ENCODE measurements around the gene CBR3.
A peak's percentile ranks its signal among the peaks of the same experiment; 100 is the strongest.
"Not testable (repeated sequence)": the region's sequence is repeated elsewhere in the genome, so short reads cannot be mapped to it uniquely, and the experiment has no call there.

Gene CBR3

GRCh38 chr21:36134803-36135390 is at the start of gene CBR3:
TSS of gene CBR3 (plus strand) at chr21:36135079. CDS start at chr21:36135193, 114 bp downstream.
- no peaks in the 10 kb centered on the region for H3K36me3 ChIP-seq (ENCODE audit: control insufficient read depth, insufficient read depth, low read length)
- peaks cover 9% of the 10 kb centered on the region for H3K4me1 ChIP-seq (ENCODE audit: control insufficient read depth, insufficient read depth, low read length)
- no peak within 1 kb of the TSS for H3K9ac ChIP-seq (ENCODE audit: low read depth, low read length)
- no peaks in the 10 kb centered on the region for H3K9me3 ChIP-seq (ENCODE audit: control insufficient read depth, insufficient read depth, low read length)
- peak within 1 kb of the TSS; percentile 63 for H3K4me3 ChIP-seq (ENCODE audit: low read depth, low read length)
- peaks cover 28% of the 10 kb centered on the region for H3K27me3 ChIP-seq (ENCODE audit: control insufficient read depth, insufficient read depth, low read length)

DNA sequence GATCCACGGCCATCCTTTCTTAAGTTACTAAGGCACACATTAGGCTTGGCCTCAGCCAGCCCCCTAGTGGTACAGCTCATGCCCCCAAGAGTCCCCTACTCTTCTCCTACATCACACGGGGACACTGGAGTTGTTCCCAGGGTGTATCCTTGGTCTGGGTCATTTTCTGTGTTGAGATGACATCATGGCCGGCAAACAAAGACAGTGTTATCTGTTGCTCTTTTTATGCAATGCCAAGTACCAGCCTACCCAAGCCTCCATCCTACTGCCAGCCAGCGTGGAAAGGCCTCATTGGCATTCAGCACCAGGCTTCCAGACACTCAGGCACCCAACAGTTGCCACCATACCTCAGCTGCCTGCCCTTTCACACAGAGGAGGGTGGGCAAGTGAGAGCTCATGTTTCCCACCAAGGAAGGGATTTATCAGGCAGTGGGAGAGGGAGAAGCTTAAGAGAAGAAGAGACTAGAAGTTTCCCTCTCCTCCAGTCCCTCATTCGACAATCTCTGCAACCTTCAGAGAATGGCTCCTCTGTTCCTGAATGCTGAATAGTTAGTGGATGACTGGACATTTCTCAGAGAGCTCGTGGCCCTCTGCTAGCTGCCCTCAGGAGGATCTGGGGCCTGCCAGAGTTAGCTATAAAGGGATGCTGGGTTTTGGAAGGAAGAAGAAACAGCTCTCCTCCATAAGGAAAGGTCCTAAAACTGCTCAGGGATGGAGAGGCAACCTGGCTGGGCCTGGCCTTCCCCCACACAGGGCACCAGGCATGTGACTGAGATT is 47.3 kb upstream of the CBR3 start:
- no peak overlapping the region for H3K4me3 ChIP-seq (ENCODE audit: low read depth, low read length)
- peaks cover under 1% of the 10 kb centered on the region for H3K9me3 ChIP-seq (ENCODE audit: control insufficient read depth, insufficient read depth, low read length)
- H3K27me3 ChIP-seq (ENCODE audit: control insufficient read depth, insufficient read depth, low read length) = no peaks in the 10 kb centered on the region
- H3K4me1 ChIP-seq (ENCODE audit: control insufficient read depth, insufficient read depth, low read length) = peaks cover 5% of the 10 kb centered on the region
- no peak overlapping the region for H3K9ac ChIP-seq (ENCODE audit: low read depth, low read length)
- H3K36me3 ChIP-seq (ENCODE audit: control insufficient read depth, insufficient read depth, low read length) = no peaks in the 10 kb centered on the region

DNA sequence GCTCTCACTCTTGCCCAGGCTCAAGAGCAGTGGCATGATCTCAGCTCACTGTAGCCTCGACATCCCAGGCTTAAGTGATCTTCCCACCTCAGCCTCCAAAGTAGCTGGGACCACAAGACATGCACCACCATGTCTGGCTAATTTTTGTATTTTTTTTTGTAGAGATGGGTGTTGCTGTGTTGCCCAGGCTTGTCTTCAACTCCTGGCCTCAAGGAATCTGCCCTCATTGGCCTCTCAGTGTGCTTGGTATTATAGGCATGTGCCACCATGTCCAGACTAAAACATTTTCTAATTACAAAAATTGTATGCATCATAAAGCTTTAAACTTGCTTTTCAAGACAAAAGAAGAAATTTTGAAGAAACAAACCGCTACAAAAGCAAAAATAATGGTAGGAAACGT is 44.9 kb upstream of the CBR3 start:
- no peaks in the 10 kb centered on the region for H3K36me3 ChIP-seq (ENCODE audit: control insufficient read depth, insufficient read depth, low read length)
- H3K4me3 ChIP-seq (ENCODE audit: low read depth, low read length) = no peak overlapping the region
- H3K4me1 ChIP-seq (ENCODE audit: control insufficient read depth, insufficient read depth, low read length) = peaks cover 5% of the 10 kb centered on the region
- H3K9ac ChIP-seq (ENCODE audit: low read depth, low read length) = no peak overlapping the region
- no peaks in the 10 kb centered on the region for H3K27me3 ChIP-seq (ENCODE audit: control insufficient read depth, insufficient read depth, low read length)
- peaks cover 15% of the 10 kb centered on the region for H3K9me3 ChIP-seq (ENCODE audit: control insufficient read depth, insufficient read depth, low read length)

GRCh38 chr21:36092681-36093080 is 42.2 kb upstream of the CBR3 start:
- no peaks in the 10 kb centered on the region for H3K36me3 ChIP-seq (ENCODE audit: control insufficient read depth, insufficient read depth, low read length)
- H3K4me1 ChIP-seq (ENCODE audit: control insufficient read depth, insufficient read depth, low read length) = peaks cover 19% of the 10 kb centered on the region
- H3K4me3 ChIP-seq (ENCODE audit: low read depth, low read length) = no peak overlapping the region
- no peaks in the 10 kb centered on the region for H3K27me3 ChIP-seq (ENCODE audit: control insufficient read depth, insufficient read depth, low read length)
- H3K9me3 ChIP-seq (ENCODE audit: control insufficient read depth, insufficient read depth, low read length) = peaks cover 15% of the 10 kb centered on the region
- H3K9ac ChIP-seq (ENCODE audit: low read depth, low read length) = no peak overlapping the region

- H3K4me3 ChIP-seq (ENCODE audit: low read depth, low read length) = no peak overlapping the region
- peaks cover 26% of the 10 kb centered on the region for H3K4me1 ChIP-seq (ENCODE audit: control insufficient read depth, insufficient read depth, low read length)
- H3K36me3 ChIP-seq (ENCODE audit: control insufficient read depth, insufficient read depth, low read length) = no peaks in the 10 kb centered on the region
- no peak overlapping the region for H3K9ac ChIP-seq (ENCODE audit: low read depth, low read length)
- H3K9me3 ChIP-seq (ENCODE audit: control insufficient read depth, insufficient read depth, low read length) = peaks cover 15% of the 10 kb centered on the region
- no peaks in the 10 kb centered on the region for H3K27me3 ChIP-seq (ENCODE audit: control insufficient read depth, insufficient read depth, low read length)
These were observed 41.4 kb upstream of the CBR3 start for GRCh38 chr21:36093512-36093911.

- Histone ChIP-seq H3K9ac (ENCODE audit: low read depth, low read length) (no peak overlapping the region), H3K4me1 (ENCODE audit: control insufficient read depth, insufficient read depth, low read length) (peaks cover 45% of the 10 kb centered on the region), H3K9me3 (ENCODE audit: control insufficient read depth, insufficient read depth, low read length) (peaks cover 15% of the 10 kb centered on the region), H3K27me3 (ENCODE audit: control insufficient read depth, insufficient read depth, low read length) (no peaks in the 10 kb centered on the region), H3K4me3 (ENCODE audit: low read depth, low read length) (no peak overlapping the region), H3K36me3 (ENCODE audit: control insufficient read depth, insufficient read depth, low read length) (no peaks in the 10 kb centered on the region)
These were observed 38.2 kb upstream of the CBR3 start for GRCh38 chr21:36096398-36097290.

DNA sequence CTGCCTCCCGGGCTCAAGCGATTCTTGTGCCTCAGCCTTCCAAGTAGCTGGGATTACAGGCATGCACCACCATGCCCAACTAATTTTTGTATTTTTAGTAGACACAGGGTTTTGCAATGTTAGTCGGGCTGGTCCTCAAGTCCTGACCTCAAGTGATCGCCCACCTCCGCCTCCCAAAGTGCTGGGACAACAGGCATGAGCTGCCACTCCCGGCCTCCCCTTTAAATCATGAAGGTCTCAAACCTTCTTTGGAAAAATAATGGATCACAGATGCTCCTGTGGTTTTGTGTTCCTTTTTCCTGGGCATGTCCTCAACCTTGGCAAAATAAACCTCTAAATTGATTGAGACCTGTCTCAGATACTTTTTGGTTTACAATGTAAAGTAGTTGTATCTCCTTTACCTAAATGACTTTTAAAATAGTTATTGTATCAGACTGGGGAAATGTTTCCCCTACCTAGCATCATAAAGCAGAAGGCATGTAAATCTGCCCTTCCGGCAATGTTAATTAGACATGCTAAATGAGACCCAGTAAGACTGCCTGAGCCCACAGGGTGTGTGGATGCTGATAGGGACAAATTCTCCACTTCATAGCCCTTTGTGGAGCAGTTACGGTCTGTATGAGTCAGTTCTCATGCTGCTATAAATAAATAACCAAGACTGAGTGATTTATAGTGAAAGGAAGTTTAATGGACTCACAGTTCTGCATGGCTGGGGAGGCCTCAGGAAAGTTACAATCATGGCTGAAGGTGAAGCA is 37.3 kb upstream of the CBR3 start:
- no peaks in the 10 kb centered on the region for H3K27me3 ChIP-seq (ENCODE audit: control insufficient read depth, insufficient read depth, low read length)
- H3K9me3 ChIP-seq (ENCODE audit: control insufficient read depth, insufficient read depth, low read length) = peaks cover 15% of the 10 kb centered on the region
- peak overlapping the region; percentile 3 for H3K4me3 ChIP-seq (ENCODE audit: low read depth, low read length)
- H3K36me3 ChIP-seq (ENCODE audit: control insufficient read depth, insufficient read depth, low read length) = no peaks in the 10 kb centered on the region
- H3K4me1 ChIP-seq (ENCODE audit: control insufficient read depth, insufficient read depth, low read length) = peaks cover 41% of the 10 kb centered on the region
- peak overlapping the region; percentile 4 for H3K9ac ChIP-seq (ENCODE audit: low read depth, low read length)

GRCh38 chr21:36098182-36098532 is 36.7 kb upstream of the CBR3 start:
- H3K36me3 ChIP-seq (ENCODE audit: control insufficient read depth, insufficient read depth, low read length) = no peaks in the 10 kb centered on the region
- peak overlapping the region; percentile 4 for H3K9ac ChIP-seq (ENCODE audit: low read depth, low read length)
- H3K4me1 ChIP-seq (ENCODE audit: control insufficient read depth, insufficient read depth, low read length) = peaks cover 41% of the 10 kb centered on the region
- H3K9me3 ChIP-seq (ENCODE audit: control insufficient read depth, insufficient read depth, low read length) = peaks cover 9% of the 10 kb centered on the region
- H3K27me3 ChIP-seq (ENCODE audit: control insufficient read depth, insufficient read depth, low read length) = no peaks in the 10 kb centered on the region
- H3K4me3 ChIP-seq (ENCODE audit: low read depth, low read length) = peak overlapping the region; percentile 3

- Histone ChIP-seq H3K9me3 (ENCODE audit: control insufficient read depth, insufficient read depth, low read length) (peaks cover 3% of the 10 kb centered on the region), H3K9ac (ENCODE audit: low read depth, low read length) (peak overlapping the region; percentile 30), H3K36me3 (ENCODE audit: control insufficient read depth, insufficient read depth, low read length) (no peaks in the 10 kb centered on the region), H3K27me3 (ENCODE audit: control insufficient read depth, insufficient read depth, low read length) (no peaks in the 10 kb centered on the region), H3K4me1 (ENCODE audit: control insufficient read depth, insufficient read depth, low read length) (peaks cover 41% of the 10 kb centered on the region), H3K4me3 (ENCODE audit: low read depth, low read length) (no peak overlapping the region)
These were observed 35.9 kb upstream of the CBR3 start for GRCh38 chr21:36099000-36099399.

DNA sequence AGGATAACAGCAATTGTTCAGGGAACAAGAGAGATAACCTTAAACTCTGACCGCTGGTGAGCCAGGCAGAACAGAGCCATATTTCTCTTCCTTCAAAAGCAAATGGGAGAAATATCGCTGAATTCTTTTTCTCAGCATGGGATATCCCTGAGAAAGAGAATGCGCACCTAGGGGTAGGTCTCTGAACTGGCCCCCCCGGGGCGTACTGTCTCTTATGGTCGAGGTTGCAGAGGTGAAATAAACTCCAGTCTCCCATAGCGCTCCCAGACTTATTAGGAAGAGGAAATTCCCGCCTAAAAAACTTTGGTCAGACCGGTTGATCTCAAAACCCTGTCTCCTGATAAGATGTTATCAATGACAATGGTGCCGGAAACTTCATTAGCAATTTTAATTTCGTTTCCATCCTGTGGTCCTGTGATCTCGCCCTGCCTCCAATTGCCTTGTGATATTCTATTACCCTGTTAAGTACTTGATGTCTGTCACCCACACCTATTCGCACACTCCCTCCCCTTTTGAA is 35.1 kb upstream of the CBR3 start:
- not testable (repeated sequence) for H3K9ac ChIP-seq (ENCODE audit: low read depth, low read length); H3K9me3 ChIP-seq (ENCODE audit: control insufficient read depth, insufficient read depth, low read length); H3K4me3 ChIP-seq (ENCODE audit: low read depth, low read length); H3K36me3 ChIP-seq (ENCODE audit: control insufficient read depth, insufficient read depth, low read length); H3K27me3 ChIP-seq (ENCODE audit: control insufficient read depth, insufficient read depth, low read length)
- peaks cover 41% of the 10 kb centered on the region for H3K4me1 ChIP-seq (ENCODE audit: control insufficient read depth, insufficient read depth, low read length)

GRCh38 chr21:36100971-36101641 is 33.8 kb upstream of the CBR3 start:
- Histone ChIP-seq H3K36me3 (ENCODE audit: control insufficient read depth, insufficient read depth, low read length) (no peaks in the 10 kb centered on the region), H3K4me1 (ENCODE audit: control insufficient read depth, insufficient read depth, low read length) (peaks cover 39% of the 10 kb centered on the region), H3K27me3 (ENCODE audit: control insufficient read depth, insufficient read depth, low read length) (no peaks in the 10 kb centered on the region), H3K4me3 (ENCODE audit: low read depth, low read length) (no peak overlapping the region), H3K9ac (ENCODE audit: low read depth, low read length) (no peak overlapping the region), H3K9me3 (ENCODE audit: control insufficient read depth, insufficient read depth, low read length) (no peaks in the 10 kb centered on the region)
